ENCODE measurements around the gene NTN1.

DNA sequence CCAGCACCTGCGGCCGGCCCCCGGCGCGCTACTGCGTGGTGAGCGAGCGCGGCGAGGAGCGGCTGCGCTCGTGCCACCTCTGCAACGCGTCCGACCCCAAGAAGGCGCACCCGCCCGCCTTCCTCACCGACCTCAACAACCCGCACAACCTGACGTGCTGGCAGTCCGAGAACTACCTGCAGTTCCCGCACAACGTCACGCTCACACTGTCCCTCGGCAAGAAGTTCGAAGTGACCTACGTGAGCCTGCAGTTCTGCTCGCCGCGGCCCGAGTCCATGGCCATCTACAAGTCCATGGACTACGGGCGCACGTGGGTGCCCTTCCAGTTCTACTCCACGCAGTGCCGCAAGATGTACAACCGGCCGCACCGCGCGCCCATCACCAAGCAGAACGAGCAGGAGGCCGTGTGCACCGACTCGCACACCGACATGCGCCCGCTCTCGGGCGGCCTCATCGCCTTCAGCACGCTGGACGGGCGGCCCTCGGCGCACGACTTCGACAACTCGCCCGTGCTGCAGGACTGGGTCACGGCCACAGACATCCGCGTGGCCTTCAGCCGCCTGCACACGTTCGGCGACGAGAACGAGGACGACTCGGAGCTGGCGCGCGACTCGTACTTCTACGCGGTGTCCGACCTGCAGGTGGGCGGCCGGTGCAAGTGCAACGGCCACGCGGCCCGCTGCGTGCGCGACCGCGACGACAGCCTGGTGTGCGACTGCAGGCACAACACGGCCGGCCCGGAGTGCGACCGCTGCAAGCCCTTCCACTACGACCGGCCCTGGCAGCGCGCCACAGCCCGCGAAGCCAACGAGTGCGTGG is 1.5 kb downstream of the NTN1 start:
- TF ChIP-seq, protein P1, sequence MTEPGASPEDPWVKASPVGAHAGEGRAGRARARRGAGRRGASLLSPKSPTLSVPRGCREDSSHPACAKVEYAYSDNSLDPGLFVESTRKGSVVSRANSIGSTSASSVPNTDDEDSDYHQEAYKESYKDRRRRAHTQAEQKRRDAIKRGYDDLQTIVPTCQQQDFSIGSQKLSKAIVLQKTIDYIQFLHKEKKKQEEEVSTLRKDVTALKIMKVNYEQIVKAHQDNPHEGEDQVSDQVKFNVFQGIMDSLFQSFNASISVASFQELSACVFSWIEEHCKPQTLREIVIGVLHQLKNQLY (CRISPR knock-in tag; IDR thresholded peaks at IDR 0.05): no peak
- TF ChIP-seq, protein P2, sequence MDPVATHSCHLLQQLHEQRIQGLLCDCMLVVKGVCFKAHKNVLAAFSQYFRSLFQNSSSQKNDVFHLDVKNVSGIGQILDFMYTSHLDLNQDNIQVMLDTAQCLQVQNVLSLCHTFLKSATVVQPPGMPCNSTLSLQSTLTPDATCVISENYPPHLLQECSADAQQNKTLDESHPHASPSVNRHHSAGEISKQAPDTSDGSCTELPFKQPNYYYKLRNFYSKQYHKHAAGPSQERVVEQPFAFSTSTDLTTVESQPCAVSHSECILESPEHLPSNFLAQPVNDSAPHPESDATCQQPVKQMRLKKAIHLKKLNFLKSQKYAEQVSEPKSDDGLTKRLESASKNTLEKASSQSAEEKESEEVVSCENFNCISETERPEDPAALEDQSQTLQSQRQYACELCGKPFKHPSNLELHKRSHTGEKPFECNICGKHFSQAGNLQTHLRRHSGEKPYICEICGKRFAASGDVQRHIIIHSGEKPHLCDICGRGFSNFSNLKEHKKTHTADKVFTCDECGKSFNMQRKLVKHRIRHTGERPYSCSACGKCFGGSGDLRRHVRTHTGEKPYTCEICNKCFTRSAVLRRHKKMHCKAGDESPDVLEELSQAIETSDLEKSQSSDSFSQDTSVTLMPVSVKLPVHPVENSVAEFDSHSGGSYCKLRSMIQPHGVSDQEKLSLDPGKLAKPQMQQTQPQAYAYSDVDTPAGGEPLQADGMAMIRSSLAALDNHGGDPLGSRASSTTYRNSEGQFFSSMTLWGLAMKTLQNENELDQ (CRISPR knock-in tag; IDR thresholded peaks at IDR 0.05; ENCODE audit: borderline replicate concordance): no peak
- no peak for TF ChIP-seq ZNF557 (CRISPR knock-in tag; IDR thresholded peaks at IDR 0.05)
- TF ChIP-seq, protein P3, sequence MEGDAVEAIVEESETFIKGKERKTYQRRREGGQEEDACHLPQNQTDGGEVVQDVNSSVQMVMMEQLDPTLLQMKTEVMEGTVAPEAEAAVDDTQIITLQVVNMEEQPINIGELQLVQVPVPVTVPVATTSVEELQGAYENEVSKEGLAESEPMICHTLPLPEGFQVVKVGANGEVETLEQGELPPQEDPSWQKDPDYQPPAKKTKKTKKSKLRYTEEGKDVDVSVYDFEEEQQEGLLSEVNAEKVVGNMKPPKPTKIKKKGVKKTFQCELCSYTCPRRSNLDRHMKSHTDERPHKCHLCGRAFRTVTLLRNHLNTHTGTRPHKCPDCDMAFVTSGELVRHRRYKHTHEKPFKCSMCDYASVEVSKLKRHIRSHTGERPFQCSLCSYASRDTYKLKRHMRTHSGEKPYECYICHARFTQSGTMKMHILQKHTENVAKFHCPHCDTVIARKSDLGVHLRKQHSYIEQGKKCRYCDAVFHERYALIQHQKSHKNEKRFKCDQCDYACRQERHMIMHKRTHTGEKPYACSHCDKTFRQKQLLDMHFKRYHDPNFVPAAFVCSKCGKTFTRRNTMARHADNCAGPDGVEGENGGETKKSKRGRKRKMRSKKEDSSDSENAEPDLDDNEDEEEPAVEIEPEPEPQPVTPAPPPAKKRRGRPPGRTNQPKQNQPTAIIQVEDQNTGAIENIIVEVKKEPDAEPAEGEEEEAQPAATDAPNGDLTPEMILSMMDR (CRISPR knock-in tag; IDR thresholded peaks at IDR 0.05): no peak
- TF ChIP-seq, protein P4, sequence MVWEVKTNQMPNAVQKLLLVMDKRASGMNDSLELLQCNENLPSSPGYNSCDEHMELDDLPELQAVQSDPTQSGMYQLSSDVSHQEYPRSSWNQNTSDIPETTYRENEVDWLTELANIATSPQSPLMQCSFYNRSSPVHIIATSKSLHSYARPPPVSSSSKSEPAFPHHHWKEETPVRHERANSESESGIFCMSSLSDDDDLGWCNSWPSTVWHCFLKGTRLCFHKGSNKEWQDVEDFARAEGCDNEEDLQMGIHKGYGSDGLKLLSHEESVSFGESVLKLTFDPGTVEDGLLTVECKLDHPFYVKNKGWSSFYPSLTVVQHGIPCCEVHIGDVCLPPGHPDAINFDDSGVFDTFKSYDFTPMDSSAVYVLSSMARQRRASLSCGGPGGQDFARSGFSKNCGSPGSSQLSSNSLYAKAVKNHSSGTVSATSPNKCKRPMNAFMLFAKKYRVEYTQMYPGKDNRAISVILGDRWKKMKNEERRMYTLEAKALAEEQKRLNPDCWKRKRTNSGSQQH (CRISPR knock-in tag; IDR thresholded peaks at IDR 0.05; ENCODE audit: low read depth): no peak
- no peak for TF ChIP-seq IRF2 (CRISPR knock-in tag; IDR thresholded peaks at IDR 0.05)
- no peak for TF ChIP-seq EED (CRISPR knock-in tag; IDR thresholded peaks at IDR 0.05)
- TF ChIP-seq ETV5 (CRISPR knock-in tag; IDR thresholded peaks at IDR 0.05; ENCODE audit: borderline replicate concordance): no peak
- no peak for TF ChIP-seq EP300 (IDR thresholded peaks at IDR 0.05; ENCODE audit: low read depth in 2 of 2, low read length in 2 of 2)
- TF ChIP-seq EP300 (CRISPR knock-in tag; IDR thresholded peaks at IDR 0.05; ENCODE audit: borderline replicate concordance): no peak
- no peak for TF ChIP-seq GTF2F1 (IDR thresholded peaks at IDR 0.05; ENCODE audit: low read length)
- TF ChIP-seq HMG20A (CRISPR knock-in tag; IDR thresholded peaks at IDR 0.05; ENCODE audit: borderline replicate concordance): no peak
- TF ChIP-seq ZNF12 (CRISPR knock-in tag; IDR thresholded peaks at IDR 0.05): no peak
- TF ChIP-seq, protein P5, sequence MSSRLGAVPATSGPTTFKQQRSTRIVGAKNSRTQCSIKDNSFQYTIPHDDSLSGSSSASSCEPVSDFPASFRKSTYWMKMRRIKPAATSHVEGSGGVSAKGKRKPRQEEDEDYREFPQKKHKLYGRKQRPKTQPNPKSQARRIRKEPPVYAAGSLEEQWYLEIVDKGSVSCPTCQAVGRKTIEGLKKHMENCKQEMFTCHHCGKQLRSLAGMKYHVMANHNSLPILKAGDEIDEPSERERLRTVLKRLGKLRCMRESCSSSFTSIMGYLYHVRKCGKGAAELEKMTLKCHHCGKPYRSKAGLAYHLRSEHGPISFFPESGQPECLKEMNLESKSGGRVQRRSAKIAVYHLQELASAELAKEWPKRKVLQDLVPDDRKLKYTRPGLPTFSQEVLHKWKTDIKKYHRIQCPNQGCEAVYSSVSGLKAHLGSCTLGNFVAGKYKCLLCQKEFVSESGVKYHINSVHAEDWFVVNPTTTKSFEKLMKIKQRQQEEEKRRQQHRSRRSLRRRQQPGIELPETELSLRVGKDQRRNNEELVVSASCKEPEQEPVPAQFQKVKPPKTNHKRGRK (CRISPR knock-in tag; IDR thresholded peaks at IDR 0.05): no peak
- TF ChIP-seq GTF3A (CRISPR knock-in tag; conservative IDR thresholded peaks at IDR 0.05): no peak

Measured in HepG2 (cell line).